Measurements from ENCODE around the gene FAM25A.
"Not testable (repeated sequence)": the region's sequence is repeated elsewhere in the genome, so short reads cannot be mapped to it uniquely, and the experiment has no call there.

FAM25A gene

GRCh38 chr10:86984498-86984897 is 35.6 kb upstream of the FAM25A start:
- H3K4me1 ChIP-seq (ENCODE audit: control insufficient read depth, insufficient read depth, low read length); H3K9me3 ChIP-seq (ENCODE audit: control insufficient read depth, insufficient read depth, low read length); H3K27me3 ChIP-seq (ENCODE audit: control insufficient read depth, insufficient read depth, low read length); H3K4me3 ChIP-seq (ENCODE audit: low read depth, low read length); H3K36me3 ChIP-seq (ENCODE audit: control insufficient read depth, insufficient read depth, low read length); H3K9ac ChIP-seq (ENCODE audit: low read depth, low read length): not testable (repeated sequence)

- Histone ChIP-seq H3K4me1 (ENCODE audit: control insufficient read depth, insufficient read depth, low read length) (no peaks in the 10 kb centered on the region), H3K36me3 (ENCODE audit: control insufficient read depth, insufficient read depth, low read length) (no peaks in the 10 kb centered on the region), H3K9ac (ENCODE audit: low read depth, low read length) (no peak overlapping the region), H3K4me3 (ENCODE audit: low read depth, low read length) (no peak overlapping the region), H3K9me3 (ENCODE audit: control insufficient read depth, insufficient read depth, low read length) (no peaks in the 10 kb centered on the region), H3K27me3 (ENCODE audit: control insufficient read depth, insufficient read depth, low read length) (no peaks in the 10 kb centered on the region)
These were observed 31.6 kb upstream of the FAM25A start for GRCh38 chr10:86988520-86988919.

GRCh38 chr10:86991362-86991761 is 28.7 kb upstream of the FAM25A start:
- H3K9me3 ChIP-seq (ENCODE audit: control insufficient read depth, insufficient read depth, low read length); H3K9ac ChIP-seq (ENCODE audit: low read depth, low read length); H3K27me3 ChIP-seq (ENCODE audit: control insufficient read depth, insufficient read depth, low read length); H3K36me3 ChIP-seq (ENCODE audit: control insufficient read depth, insufficient read depth, low read length); H3K4me1 ChIP-seq (ENCODE audit: control insufficient read depth, insufficient read depth, low read length); H3K4me3 ChIP-seq (ENCODE audit: low read depth, low read length): not testable (repeated sequence)

GRCh38 chr10:86992456-86992855 is 27.6 kb upstream of the FAM25A start:
- Histone ChIP-seq H3K36me3 (ENCODE audit: control insufficient read depth, insufficient read depth, low read length) (no peaks in the 10 kb centered on the region), H3K9ac (ENCODE audit: low read depth, low read length) (no peak overlapping the region), H3K27me3 (ENCODE audit: control insufficient read depth, insufficient read depth, low read length) (no peaks in the 10 kb centered on the region), H3K4me3 (ENCODE audit: low read depth, low read length) (no peak overlapping the region), H3K4me1 (ENCODE audit: control insufficient read depth, insufficient read depth, low read length) (no peaks in the 10 kb centered on the region), H3K9me3 (ENCODE audit: control insufficient read depth, insufficient read depth, low read length) (no peaks in the 10 kb centered on the region)

GRCh38 chr10:86992929-86993328 is 27.2 kb upstream of the FAM25A start:
- H3K4me3 ChIP-seq (ENCODE audit: low read depth, low read length), result no peak overlapping the region
- no peaks in the 10 kb centered on the region for H3K36me3 ChIP-seq (ENCODE audit: control insufficient read depth, insufficient read depth, low read length)
- no peaks in the 10 kb centered on the region for H3K27me3 ChIP-seq (ENCODE audit: control insufficient read depth, insufficient read depth, low read length)
- H3K4me1 ChIP-seq (ENCODE audit: control insufficient read depth, insufficient read depth, low read length), result no peaks in the 10 kb centered on the region
- no peaks in the 10 kb centered on the region for H3K9me3 ChIP-seq (ENCODE audit: control insufficient read depth, insufficient read depth, low read length)
- H3K9ac ChIP-seq (ENCODE audit: low read depth, low read length), result no peak overlapping the region

GRCh38 chr10:86999802-87000403 is 20.2 kb upstream of the FAM25A start:
- H3K4me3 ChIP-seq (ENCODE audit: low read depth, low read length); H3K27me3 ChIP-seq (ENCODE audit: control insufficient read depth, insufficient read depth, low read length); H3K4me1 ChIP-seq (ENCODE audit: control insufficient read depth, insufficient read depth, low read length); H3K36me3 ChIP-seq (ENCODE audit: control insufficient read depth, insufficient read depth, low read length); H3K9me3 ChIP-seq (ENCODE audit: control insufficient read depth, insufficient read depth, low read length); H3K9ac ChIP-seq (ENCODE audit: low read depth, low read length): not testable (repeated sequence)

- Histone ChIP-seq H3K4me1 (ENCODE audit: control insufficient read depth, insufficient read depth, low read length) (no peaks in the 10 kb centered on the region), H3K9ac (ENCODE audit: low read depth, low read length) (no peak overlapping the region), H3K27me3 (ENCODE audit: control insufficient read depth, insufficient read depth, low read length) (no peaks in the 10 kb centered on the region), H3K9me3 (ENCODE audit: control insufficient read depth, insufficient read depth, low read length) (no peaks in the 10 kb centered on the region), H3K4me3 (ENCODE audit: low read depth, low read length) (no peak overlapping the region), H3K36me3 (ENCODE audit: control insufficient read depth, insufficient read depth, low read length) (no peaks in the 10 kb centered on the region)
These were observed 19.6 kb upstream of the FAM25A start for GRCh38 chr10:87000491-87000890.

- not testable (repeated sequence) for H3K4me1 ChIP-seq (ENCODE audit: control insufficient read depth, insufficient read depth, low read length); H3K9me3 ChIP-seq (ENCODE audit: control insufficient read depth, insufficient read depth, low read length); H3K27me3 ChIP-seq (ENCODE audit: control insufficient read depth, insufficient read depth, low read length); H3K4me3 ChIP-seq (ENCODE audit: low read depth, low read length); H3K9ac ChIP-seq (ENCODE audit: low read depth, low read length); H3K36me3 ChIP-seq (ENCODE audit: control insufficient read depth, insufficient read depth, low read length)
These were observed 13.0 kb upstream of the FAM25A start for GRCh38 chr10:87007124-87007523.

- not testable (repeated sequence) for H3K36me3 ChIP-seq (ENCODE audit: control insufficient read depth, insufficient read depth, low read length); H3K27me3 ChIP-seq (ENCODE audit: control insufficient read depth, insufficient read depth, low read length); H3K9me3 ChIP-seq (ENCODE audit: control insufficient read depth, insufficient read depth, low read length); H3K4me1 ChIP-seq (ENCODE audit: control insufficient read depth, insufficient read depth, low read length); H3K4me3 ChIP-seq (ENCODE audit: low read depth, low read length); H3K9ac ChIP-seq (ENCODE audit: low read depth, low read length)
These were observed 12.4 kb upstream of the FAM25A start for GRCh38 chr10:87007674-87008073.

- H3K27me3 ChIP-seq (ENCODE audit: control insufficient read depth, insufficient read depth, low read length); H3K9me3 ChIP-seq (ENCODE audit: control insufficient read depth, insufficient read depth, low read length); H3K36me3 ChIP-seq (ENCODE audit: control insufficient read depth, insufficient read depth, low read length); H3K9ac ChIP-seq (ENCODE audit: low read depth, low read length); H3K4me1 ChIP-seq (ENCODE audit: control insufficient read depth, insufficient read depth, low read length); H3K4me3 ChIP-seq (ENCODE audit: low read depth, low read length): not testable (repeated sequence)
These were observed 11.8 kb upstream of the FAM25A start for GRCh38 chr10:87008303-87008702.

- H3K9me3 ChIP-seq (ENCODE audit: control insufficient read depth, insufficient read depth, low read length); H3K27me3 ChIP-seq (ENCODE audit: control insufficient read depth, insufficient read depth, low read length); H3K36me3 ChIP-seq (ENCODE audit: control insufficient read depth, insufficient read depth, low read length); H3K9ac ChIP-seq (ENCODE audit: low read depth, low read length); H3K4me1 ChIP-seq (ENCODE audit: control insufficient read depth, insufficient read depth, low read length); H3K4me3 ChIP-seq (ENCODE audit: low read depth, low read length): not testable (repeated sequence)
These were observed 10.9 kb upstream of the FAM25A start for GRCh38 chr10:87009134-87009696.

GRCh38 chr10:87013528-87013927 is 6.6 kb upstream of the FAM25A start:
- not testable (repeated sequence) for H3K36me3 ChIP-seq (ENCODE audit: control insufficient read depth, insufficient read depth, low read length); H3K9ac ChIP-seq (ENCODE audit: low read depth, low read length); H3K27me3 ChIP-seq (ENCODE audit: control insufficient read depth, insufficient read depth, low read length); H3K4me1 ChIP-seq (ENCODE audit: control insufficient read depth, insufficient read depth, low read length); H3K4me3 ChIP-seq (ENCODE audit: low read depth, low read length); H3K9me3 ChIP-seq (ENCODE audit: control insufficient read depth, insufficient read depth, low read length)

Measured in iPS-15b (cell line).